Effector CD4-positive, alpha-beta T cell (primary cell): Measurements from ENCODE around the gene FGF18.

ENCODE experiments used
- DNase-seq: peaks from one replicate; pipeline ENCODE4 v3.0.0-alpha.2; 2020

FGF18 gene

DNA sequence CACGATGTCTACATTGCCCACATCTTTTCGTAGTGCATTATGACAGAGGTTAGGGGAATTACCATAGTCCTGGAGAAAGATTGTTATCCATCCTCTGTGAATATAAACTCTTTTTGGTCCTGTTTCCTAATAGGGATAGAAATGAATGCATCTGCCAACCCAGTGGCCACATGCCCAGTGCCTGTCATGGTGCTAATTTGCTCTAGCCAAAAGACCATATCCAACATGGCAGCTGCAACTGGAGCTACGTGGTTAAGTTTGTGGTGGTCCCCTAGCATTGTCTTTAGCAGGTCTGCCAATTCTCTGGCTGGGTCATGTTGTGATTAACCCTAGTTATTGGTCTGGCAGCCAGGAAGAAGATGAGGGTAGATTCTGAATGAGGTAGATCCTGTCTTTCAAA, 87.5 kb downstream of the FGF18 start:
- no peak for DNase-seq
